NCI-H69 (cell line): ENCODE data around the gene PIK3C3.

Experiments used
- DNase-seq: peaks from one replicate; lab custom pipeline; 2025; lab: John Stamatoyannopoulos, UW

PIK3C3 gene

DNA sequence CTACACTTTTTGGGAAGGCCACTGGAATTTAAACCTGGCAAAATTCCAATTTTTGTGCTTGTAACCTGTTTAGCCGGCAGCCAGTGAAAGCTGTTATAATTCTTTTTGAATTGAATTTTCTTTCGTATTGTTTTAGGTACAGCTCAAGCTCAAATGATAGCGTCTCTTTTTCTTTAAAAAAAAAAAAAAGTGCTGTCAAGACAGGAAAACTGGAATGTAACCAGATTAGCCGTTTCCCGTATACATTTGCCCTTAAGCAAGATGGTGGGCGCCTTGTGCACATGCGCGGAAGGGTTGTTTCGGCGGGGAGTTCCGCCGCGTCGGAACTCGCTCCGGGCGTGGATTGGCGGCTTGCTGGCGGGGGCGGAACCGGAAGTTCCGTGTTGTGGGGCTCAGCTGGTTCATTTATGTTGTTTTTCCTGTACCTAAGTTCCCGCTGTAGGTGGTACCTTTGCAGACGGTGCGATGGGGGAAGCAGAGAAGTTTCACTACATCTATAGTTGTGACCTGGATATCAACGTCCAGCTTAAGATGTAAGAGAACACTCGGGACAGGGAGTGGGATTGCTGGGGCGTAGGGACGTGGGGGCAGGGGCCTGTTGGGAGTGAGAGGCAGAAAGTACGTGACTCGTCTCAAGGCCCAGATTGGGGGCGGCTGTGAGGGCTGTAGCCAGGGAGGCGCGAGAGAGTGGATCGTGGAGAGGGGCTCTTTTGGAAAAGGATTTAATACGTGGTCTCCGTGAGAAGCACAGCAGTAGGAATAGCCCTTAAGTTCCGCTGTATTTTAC is at the start of gene PIK3C3:
PIK3C3 (plus strand) TSS at position 408 of the 787 bp plus-strand sequence; CDS start at position 466, 58 bp downstream.
- DNase-seq: peak; percentile 100

DNA sequence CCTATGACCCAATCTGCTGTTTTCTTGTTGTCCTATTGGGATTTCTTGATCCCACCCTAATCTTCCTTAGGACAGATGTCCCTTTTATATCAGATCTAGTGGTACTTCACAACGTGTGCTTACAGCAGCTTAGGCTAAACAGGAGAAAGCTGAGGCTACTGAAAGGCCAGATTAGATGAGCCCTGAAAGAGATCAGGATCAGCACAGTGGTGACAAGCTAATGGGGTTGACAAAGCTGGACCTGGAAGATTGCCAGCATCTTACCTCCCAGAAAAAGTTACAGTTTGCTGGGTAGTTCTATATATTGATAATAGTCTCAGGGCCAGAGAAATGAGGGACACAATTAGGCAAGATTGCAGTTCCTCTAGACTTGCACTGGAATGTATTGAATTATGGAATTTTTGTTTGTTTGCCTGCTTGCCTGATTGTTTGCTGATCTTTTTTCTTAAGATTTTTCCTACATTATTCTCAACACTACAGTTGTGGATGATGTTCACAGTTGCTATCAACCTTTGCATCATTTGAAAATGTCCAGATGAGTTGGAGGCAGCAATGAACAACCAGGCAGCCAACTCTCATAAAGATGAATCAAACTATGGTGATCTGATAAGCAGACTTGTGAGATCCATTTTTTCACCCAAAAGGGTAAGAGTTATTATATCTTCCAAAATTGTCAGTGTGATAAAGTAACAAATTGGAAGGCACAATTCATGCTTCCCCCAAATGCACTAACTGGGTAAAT is 49.1 kb upstream of the PIK3C3 start:
- peak; percentile 61 for DNase-seq

GRCh38 chr18:41906528-41907146 is 48.4 kb upstream of the PIK3C3 start:
- peak; percentile 77 for DNase-seq

- no peak for DNase-seq
These were observed 37.9 kb upstream of the PIK3C3 start for GRCh38 chr18:41917181-41917580.

DNA sequence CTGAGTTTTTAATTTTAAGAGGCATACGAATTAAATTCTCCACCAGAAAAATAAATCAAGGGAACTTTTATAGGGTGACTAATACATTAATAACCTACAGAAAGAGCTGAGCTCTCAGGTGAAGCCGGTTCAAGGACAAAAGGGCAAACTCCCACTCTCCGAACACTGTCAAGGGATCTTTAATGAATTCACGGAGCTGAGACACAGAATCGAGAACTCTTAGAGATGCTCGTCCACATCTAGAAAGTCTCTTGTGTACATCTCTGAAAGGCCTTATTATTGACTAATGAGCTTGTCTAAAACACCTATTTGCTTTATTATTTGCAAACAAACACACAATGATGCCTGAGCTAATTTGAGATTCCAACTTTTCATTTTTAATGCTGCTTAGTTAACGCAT is 33.3 kb upstream of the PIK3C3 start:
- no peak for DNase-seq

- DNase-seq: peak; percentile 18
These were observed 32.9 kb upstream of the PIK3C3 start for GRCh38 chr18:41922176-41922575.

DNA sequence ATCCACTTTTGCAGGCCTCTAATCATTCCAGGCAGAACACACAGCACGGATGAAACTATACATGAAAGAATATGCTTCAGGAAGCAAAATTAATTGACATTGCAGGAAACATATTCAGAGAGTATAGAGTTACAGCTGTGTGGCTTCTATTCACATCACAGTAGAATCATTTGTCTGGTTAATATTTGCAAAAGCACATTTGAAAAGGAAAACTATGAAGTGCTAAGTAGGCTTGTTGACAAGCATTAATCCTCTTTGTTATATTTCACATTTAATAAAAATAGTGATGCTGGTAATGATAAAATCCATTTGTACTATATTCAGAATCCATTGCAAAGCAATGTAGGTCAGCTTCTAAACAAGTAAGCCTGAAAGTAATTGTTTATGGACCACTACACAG is 32.2 kb upstream of the PIK3C3 start:
- peak; percentile 43 for DNase-seq

DNA sequence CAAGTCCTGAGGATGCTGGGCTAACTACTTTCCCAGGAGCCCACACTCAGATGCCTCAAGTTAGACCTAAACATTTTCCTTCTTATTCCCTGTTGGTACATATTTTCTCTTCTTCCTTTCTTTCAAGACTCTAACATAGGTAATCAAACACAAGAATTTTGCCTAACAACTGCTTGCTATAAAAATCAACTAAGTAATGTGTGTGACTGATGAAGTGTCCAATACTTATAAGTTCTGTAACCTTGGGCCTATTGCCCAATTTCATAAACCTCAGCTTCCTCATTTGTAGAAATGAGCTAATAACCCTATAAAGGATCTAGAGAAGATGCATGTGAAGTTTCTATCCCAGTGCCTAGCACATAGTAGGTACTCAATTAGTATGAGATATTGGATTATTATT is 31.6 kb upstream of the PIK3C3 start:
- DNase-seq: no peak

DNA sequence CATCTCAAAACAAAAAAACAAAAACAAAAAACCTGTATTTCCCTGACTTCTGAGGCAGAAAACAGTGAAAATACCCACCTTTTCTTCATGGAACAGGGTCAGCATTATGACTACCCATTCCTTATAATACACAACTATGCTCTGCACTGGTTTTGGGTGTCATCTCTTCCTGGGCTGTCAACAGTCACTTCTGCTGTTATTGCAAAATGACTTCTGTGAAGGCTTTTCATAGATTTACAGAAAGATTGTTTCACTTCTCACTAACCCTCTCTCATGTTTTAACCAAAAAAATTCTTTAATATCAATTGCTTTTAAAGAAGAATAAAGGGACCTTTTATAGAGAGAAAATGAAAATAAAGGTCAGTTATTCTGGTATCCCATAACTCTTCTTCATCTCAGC is 26.5 kb upstream of the PIK3C3 start:
- no peak for DNase-seq

GRCh38 chr18:41932899-41933298 is 22.1 kb upstream of the PIK3C3 start:
- DNase-seq: no peak

- DNase-seq: no peak
These were observed 21.3 kb upstream of the PIK3C3 start for GRCh38 chr18:41933778-41934177.

DNA sequence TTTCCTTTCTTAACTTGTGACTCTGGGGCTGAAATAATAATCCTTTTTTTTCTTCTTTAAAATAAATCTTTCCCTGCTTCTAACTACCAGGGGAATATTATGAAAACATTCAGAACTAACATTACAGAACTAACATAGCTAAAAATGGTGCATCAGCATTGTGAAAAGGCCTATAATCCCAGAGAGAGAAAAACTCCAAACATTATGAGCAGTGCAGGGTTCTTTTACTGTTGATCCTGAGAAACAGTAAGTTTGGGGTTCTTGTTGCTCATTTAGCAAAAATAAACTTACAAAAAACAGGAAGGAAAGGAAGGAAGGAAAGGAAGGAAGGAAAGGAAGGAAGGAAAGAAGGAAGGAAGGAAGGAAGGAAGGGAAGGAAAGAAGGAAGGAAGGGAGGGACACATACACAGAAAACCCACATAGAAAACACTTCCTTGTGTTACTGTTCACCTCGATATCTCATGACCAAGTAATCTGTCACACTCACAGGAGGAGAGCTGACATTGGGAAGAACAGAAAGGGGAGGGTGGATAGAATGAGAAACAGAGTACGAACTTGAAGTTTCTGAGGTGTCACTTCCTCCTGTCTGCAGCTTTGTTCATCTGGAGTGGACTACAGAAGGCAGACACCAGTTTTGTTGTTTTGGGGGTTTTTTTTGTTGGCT is 18.4 kb upstream of the PIK3C3 start:
- no peak for DNase-seq

GRCh38 chr18:41938445-41938844 is 16.6 kb upstream of the PIK3C3 start:
- DNase-seq: peak; percentile 27

GRCh38 chr18:41939326-41939725 is 15.7 kb upstream of the PIK3C3 start:
- no peak for DNase-seq

GRCh38 chr18:41940506-41941215 is 14.4 kb upstream of the PIK3C3 start:
- no peak for DNase-seq

- no peak for DNase-seq
These were observed 12.8 kb upstream of the PIK3C3 start for GRCh38 chr18:41942254-41942653.

GRCh38 chr18:41948544-41949110 is 6.4 kb upstream of the PIK3C3 start:
- no peak for DNase-seq

GRCh38 chr18:41949206-41949920 is 5.7 kb upstream of the PIK3C3 start:
- peak; percentile 31 for DNase-seq

- DNase-seq: peak; percentile 42
These were observed 654 bp downstream of the PIK3C3 start for GRCh38 chr18:41955688-41956087.

DNA sequence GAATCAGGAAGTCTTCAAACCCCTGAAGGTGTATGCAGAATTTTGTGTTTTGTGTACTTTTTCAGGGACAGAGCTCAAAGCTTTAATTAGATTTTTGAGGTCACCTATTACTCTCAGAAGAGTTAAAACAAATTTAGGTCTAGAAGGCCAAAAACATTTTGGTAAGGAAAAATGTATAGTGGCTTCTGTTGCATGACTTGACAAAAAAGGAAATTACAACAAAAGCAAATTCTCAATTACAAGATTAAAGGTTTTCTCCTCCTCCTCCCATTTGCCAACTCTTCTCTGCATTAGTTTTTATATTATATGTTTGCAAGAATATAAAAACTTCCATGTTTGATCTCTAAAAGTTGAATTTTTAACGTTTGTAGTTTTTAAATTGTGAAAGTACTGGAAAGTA is 4.0 kb downstream of the PIK3C3 start:
- no peak for DNase-seq
